Lung (tissue), 12 donors: Measurements from ENCODE around the gene SMARCA2. TPM values are rescaled to one million over a fixed set of nuclear protein-coding genes. Genes with fewer than 3 reads are reported as not detected.

Experiments
- ATAC-seq: fragments of 200-7000 bp; cut with Tn5 transposase; one replicate; pipeline ENCODE4 v1.9.1; 2020; ENCODE audit warnings: moderate number of reproducible peaks; ENCODE audit not compliant: insufficient read depth, low FRiP score
- DNase-seq, 3 donors: peaks; one replicate each; pipeline ENCODE4 v3.0.0-alpha.2; 2013 to 2017
- H3K27ac ChIP-seq, 2 donors: one replicate each; pipeline ENCODE4 v1.5.1; 2013; ENCODE audit warnings: mild to moderate bottlenecking in 2 of 2, moderate library complexity in 2 of 2, control low read depth in 1 of 2, inconsistent platforms in 1 of 2, low read depth in 1 of 2, low read length in 1 of 2
- H3K27me3 ChIP-seq, 3 donors: one replicate each; pipeline ENCODE4 v1.5.1; 2013; ENCODE audit warnings: low read length in 2 of 3; ENCODE audit not compliant: control insufficient read depth in 3 of 3, insufficient read depth in 3 of 3
- H3K36me3 ChIP-seq, 4 donors: one replicate each; pipeline ENCODE4 v1.5.1; 2013; ENCODE audit warnings: low read length in 4 of 4, mild to moderate bottlenecking in 1 of 4, moderate library complexity in 1 of 4; ENCODE audit not compliant: control insufficient read depth in 4 of 4, insufficient read depth in 4 of 4
- H3K4me1 ChIP-seq, 5 donors: one replicate each; pipeline ENCODE4 v1.5.1; 2013; ENCODE audit warnings: low read length in 5 of 5, mild to moderate bottlenecking in 2 of 5, moderate library complexity in 1 of 5; ENCODE audit not compliant: control insufficient read depth in 5 of 5, insufficient read depth in 5 of 5
- H3K4me3 ChIP-seq: one replicate; pipeline ENCODE4 v1.5.1; 2013; ENCODE audit warnings: mild to moderate bottlenecking, control low read depth, moderate library complexity
- H3K9ac ChIP-seq, 2 donors: one replicate each; pipeline ENCODE4 v1.5.1; 2013; ENCODE audit warnings: low read length in 2 of 2, control low read depth in 1 of 2; ENCODE audit not compliant: insufficient read depth in 1 of 2
- H3K9me3 ChIP-seq, 4 donors: one replicate each; pipeline ENCODE4 v1.5.1; 2013; ENCODE audit warnings: low read length in 3 of 4, mild to moderate bottlenecking in 1 of 4, moderate library complexity in 1 of 4; ENCODE audit not compliant: control insufficient read depth in 4 of 4, insufficient read depth in 3 of 4
- WGBS, 2 donors: extraction: QIAGEN DNeasy Blood & Tissue Kit; methylation state at CpG; one replicate each; pipeline ENCODE4 v1.1.7; 2013; 5-methylcytosine and 5-hydroxymethylcytosine counted together
- polyA plus RNA-seq, 2 donors: library from polyadenylated mRNA; stranded (reverse); fragments of 200-250 nt; gene quantifications; one replicate each; pipeline ENCODE4 v1.2.1, GENCODE V29; 2013
- total RNA-seq, 2 donors: library from RNA; depleted of rRNA in 1 of 2; stranded (reverse); fragments of >200 nt in 1 of 2; gene quantifications; one replicate each; pipeline ENCODE4 v1.2.1, GENCODE V29; 2014 to 2021
- TF ChIP-seq, protein P1 (sequence below): IDR thresholded peaks from 2 replicates; pipeline ENCODE4 v1.5.1; 2012; ENCODE audit warnings: mild to moderate bottlenecking; ENCODE audit errors: control extremely low read depth, extremely low read depth
- donor health status: control.
- donor health status: control.
- donor health status: Bipolar disorder and iron deficiency.
- donor health status: healthy.
- donor health status: DM: yes; HTN: yes; CAD: no.

Gene SMARCA2
- total and polyA plus RNA-seq, 4 donors: 30.0 to 196 (median 80.2) TPM

DNA sequence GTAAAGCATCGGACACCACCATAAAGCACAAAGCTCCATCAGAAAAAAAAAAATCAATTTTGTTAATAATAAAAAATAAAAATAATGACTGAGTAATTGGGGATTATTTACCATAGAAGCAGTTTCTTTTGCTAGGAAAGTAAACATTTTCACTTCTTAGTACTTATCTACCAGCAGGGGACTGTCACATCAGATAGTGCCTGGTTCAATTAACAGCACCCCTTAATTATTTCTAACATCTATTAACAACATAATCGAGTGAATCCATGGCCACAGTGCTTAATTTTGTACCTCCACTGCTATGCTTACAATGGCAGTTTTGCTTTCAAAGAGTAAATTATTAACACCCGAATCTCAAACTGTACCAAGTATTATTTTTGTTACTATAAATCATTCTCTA lies 221.7 kb downstream of the SMARCA2 start:
- Histone ChIP-seq H3K27me3 (no peaks in the 10 kb centered on the region), H3K4me3 (no peak overlapping the region), H3K4me1 (peaks cover 3 to 30% (median 7%) of the 10 kb centered on the region in 5 donors), H3K9ac (no peak overlapping the region), H3K9me3 (no peaks in the 10 kb centered on the region), H3K36me3 (no peaks in the 10 kb centered on the region), H3K27ac (no peak overlapping the region)
- DNase-seq (no peak), ATAC-seq (no peak)
- WGBS, 2 donors: 82 to 92% methylated on average over 3 of the region's 3 CpGs
- TF ChIP-seq, protein P1, sequence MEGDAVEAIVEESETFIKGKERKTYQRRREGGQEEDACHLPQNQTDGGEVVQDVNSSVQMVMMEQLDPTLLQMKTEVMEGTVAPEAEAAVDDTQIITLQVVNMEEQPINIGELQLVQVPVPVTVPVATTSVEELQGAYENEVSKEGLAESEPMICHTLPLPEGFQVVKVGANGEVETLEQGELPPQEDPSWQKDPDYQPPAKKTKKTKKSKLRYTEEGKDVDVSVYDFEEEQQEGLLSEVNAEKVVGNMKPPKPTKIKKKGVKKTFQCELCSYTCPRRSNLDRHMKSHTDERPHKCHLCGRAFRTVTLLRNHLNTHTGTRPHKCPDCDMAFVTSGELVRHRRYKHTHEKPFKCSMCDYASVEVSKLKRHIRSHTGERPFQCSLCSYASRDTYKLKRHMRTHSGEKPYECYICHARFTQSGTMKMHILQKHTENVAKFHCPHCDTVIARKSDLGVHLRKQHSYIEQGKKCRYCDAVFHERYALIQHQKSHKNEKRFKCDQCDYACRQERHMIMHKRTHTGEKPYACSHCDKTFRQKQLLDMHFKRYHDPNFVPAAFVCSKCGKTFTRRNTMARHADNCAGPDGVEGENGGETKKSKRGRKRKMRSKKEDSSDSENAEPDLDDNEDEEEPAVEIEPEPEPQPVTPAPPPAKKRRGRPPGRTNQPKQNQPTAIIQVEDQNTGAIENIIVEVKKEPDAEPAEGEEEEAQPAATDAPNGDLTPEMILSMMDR: no peak

DNA sequence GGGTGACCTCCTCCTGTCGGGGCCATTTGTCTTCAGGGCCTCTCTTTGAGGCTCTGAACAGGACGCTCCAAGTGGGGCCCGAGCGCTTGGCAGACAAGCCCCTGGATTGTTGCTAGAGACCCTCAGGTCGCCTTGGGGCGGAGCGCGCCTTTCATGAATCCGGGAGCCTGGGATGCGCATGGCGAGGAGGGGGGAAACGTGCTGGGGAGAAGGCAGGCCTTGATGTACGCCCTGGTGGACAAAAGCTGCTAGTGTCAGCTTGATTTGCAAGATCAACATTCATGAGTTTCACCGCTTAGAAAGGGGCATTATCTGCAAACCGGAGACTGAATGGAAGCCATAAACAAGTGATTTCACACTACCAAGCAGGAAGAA lies 226.3 kb downstream of the SMARCA2 start:
- H3K9me3 ChIP-seq: peaks cover 0 to 2% (median 0%) of the 10 kb centered on the region in 4 donors
- H3K27me3 ChIP-seq: no peaks in the 10 kb centered on the region
- peak; percentile 87 to 96 (median 93) for DNase-seq
- TF ChIP-seq, protein P1: no peak
- no peak for ATAC-seq
- no peaks in the 10 kb centered on the region for H3K36me3 ChIP-seq
- no peak overlapping the region for H3K4me3 ChIP-seq
- 32 to 39% methylated on average over 15 of the region's 15 CpGs for WGBS, 2 donors
- peak overlapping the region in 1 of 2 donors; percentile 75 for H3K9ac ChIP-seq
- no peak overlapping the region for H3K27ac ChIP-seq
- H3K4me1 ChIP-seq: peaks cover 0 to 20% (median 10%) of the 10 kb centered on the region in 5 donors

DNA sequence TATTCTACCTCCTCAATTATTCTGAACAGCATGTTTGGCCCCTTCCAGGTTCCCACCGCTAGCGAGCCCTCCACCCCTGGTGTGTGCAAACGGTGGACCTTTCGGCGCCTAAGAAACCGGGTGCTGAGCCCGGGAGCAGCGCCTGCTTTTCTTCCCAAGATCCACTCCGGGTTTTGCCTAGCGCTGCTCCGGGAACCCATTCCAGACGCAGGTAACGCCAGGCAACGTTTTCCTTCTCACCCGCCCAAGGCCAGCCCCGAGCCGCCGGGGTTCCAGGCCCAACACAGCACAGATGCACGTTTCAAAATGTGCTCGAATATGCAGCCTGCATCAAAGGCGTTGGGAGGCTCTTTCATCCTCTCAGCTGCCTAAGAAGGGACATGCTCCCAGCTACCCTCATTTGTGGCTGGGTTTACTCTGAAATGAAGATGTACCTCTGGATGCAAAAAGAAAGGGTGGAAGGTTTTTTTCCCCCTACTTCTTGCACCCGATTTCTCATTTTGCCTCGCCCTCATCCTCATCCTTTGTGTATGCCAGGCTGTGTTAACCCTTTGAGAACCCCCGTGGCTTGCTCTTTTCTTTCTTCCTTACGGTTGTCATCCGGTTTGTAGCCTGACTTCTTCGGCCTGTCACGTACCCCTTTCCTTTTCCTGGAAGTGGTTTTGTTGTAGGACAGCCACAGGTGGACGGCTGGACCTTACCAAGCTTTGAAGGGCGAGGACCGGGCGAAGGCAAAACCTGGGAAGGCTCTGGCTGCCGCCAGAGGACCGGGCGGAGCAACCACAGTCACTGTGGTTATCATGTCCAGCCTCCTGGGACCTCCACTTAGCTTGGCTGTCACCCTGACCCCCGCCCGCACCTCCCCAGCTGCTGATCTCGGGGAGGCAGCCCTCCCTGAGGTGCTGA lies 226.9 kb downstream of the SMARCA2 start:
- Histone ChIP-seq H3K4me3 (peak overlapping the region; percentile 37), H3K9ac (peak overlapping the region; percentile 78), H3K27me3 (no peaks in the 10 kb centered on the region), H3K27ac (peak overlapping the region; percentile 40 to 62), H3K9me3 (peaks cover 0 to 2% (median 0%) of the 10 kb centered on the region in 4 donors), H3K4me1 (peaks cover 0 to 20% (median 10%) of the 10 kb centered on the region in 5 donors), H3K36me3 (no peaks in the 10 kb centered on the region)
- 0 to 2% methylated on average over 37 to 38 of the region's 38 CpGs for WGBS, 2 donors
- TF ChIP-seq, protein P1: no peak
- DNase-seq (peak; percentile 94 to 98 (median 97)), ATAC-seq (peak; percentile 98)
